Measurements from ENCODE around the gene ATG2B. TPM values are rescaled to one million over a fixed set of nuclear protein-coding genes. Genes with fewer than 3 reads are reported as not detected.
A peak's percentile ranks its signal among the peaks of the same experiment; 100 is the strongest.

ATG2B gene
- total RNA-seq, 6 experiments from 2014 or later = 13.9 to 24.4 (median 16.3) TPM

GRCh38 chr14:96263347-96264199, 99.6 kb downstream of the ATG2B start:
- no peaks in the 10 kb centered on the region for H3K36me3 ChIP-seq
- no peaks in the 10 kb centered on the region for H3K9me3 ChIP-seq
- no peak for ATAC-seq
- H3K27ac ChIP-seq = no peak overlapping the region
- no peaks in the 10 kb centered on the region for H3K27me3 ChIP-seq
- no peak for DNase-seq
- WGBS (ENCODE audit: insufficient coverage, low coverage, low lambda C conversion rate, missing lambda C conversion rate) = 77% methylated on average over 9 of the region's 20 CpGs
- intact Hi-C loops (cut with DNase I) = no loop called here
- peaks cover 0 to 5% (median 0%) of the 10 kb centered on the region in 4 donors for H3K4me1 ChIP-seq
- no peak overlapping the region for H3K4me3 ChIP-seq
- no peak for TF ChIP-seq POLR2A (IDR thresholded peaks at IDR 0.05)

DNA sequence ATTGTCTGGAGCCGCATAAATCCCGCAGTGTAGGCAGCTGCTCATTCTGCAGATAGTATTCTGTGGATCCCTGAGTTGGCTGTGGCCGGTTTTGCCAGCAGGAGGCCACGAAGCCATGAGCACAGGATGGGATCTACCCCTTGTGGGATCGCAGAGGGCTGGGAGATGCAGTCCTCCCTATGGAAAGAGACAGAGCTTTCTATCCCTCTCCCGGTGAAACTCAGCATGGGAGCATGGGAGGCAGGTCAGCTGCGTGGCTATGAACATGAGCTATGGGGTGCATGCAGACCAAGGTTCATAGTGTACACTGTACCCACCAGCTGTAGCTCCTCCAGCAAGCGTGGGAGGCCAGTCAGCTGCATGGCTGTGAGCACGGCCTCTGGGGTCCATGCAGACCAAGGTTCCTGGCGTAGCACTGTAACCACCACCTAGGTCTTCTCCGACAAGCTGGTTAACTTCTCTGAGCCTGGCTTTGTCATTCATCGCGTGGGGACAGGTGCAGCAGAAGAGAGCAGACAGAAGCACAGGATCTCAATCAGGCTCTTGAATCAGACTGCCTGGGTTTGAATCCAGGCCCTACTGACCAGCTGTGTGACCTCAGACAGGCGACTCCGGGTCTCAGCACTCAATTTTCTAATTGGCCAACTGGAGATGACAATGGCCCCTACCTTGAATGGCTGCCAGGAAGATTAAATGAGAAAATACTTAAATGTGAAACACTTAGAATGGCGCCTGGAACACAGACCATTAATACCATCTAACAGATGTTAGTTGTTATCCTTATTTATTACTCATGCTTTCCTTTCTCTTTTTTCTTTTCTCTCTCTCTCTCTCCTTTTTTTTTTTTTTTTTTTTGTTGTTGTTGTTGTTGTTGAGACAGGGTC, 101.1 kb downstream of the ATG2B start:
- Histone ChIP-seq H3K4me1 (no peaks in the 10 kb centered on the region), H3K27ac (no peak overlapping the region), H3K27me3 (no peaks in the 10 kb centered on the region), H3K4me3 (no peak overlapping the region), H3K36me3 (no peaks in the 10 kb centered on the region), H3K9me3 (no peaks in the 10 kb centered on the region)
- ATAC-seq (peak in 1 of 4 donors; percentile 28), DNase-seq (no peak)
- WGBS (ENCODE audit: insufficient coverage, low coverage, low lambda C conversion rate, missing lambda C conversion rate) = 86% methylated on average over 3 of the region's 16 CpGs
- TF ChIP-seq, protein P1, sequence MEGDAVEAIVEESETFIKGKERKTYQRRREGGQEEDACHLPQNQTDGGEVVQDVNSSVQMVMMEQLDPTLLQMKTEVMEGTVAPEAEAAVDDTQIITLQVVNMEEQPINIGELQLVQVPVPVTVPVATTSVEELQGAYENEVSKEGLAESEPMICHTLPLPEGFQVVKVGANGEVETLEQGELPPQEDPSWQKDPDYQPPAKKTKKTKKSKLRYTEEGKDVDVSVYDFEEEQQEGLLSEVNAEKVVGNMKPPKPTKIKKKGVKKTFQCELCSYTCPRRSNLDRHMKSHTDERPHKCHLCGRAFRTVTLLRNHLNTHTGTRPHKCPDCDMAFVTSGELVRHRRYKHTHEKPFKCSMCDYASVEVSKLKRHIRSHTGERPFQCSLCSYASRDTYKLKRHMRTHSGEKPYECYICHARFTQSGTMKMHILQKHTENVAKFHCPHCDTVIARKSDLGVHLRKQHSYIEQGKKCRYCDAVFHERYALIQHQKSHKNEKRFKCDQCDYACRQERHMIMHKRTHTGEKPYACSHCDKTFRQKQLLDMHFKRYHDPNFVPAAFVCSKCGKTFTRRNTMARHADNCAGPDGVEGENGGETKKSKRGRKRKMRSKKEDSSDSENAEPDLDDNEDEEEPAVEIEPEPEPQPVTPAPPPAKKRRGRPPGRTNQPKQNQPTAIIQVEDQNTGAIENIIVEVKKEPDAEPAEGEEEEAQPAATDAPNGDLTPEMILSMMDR (IDR thresholded peaks at IDR 0.05) = no peak
- TF ChIP-seq POLR2A (IDR thresholded peaks at IDR 0.05) = no peak
- intact Hi-C loops (cut with DNase I) = no loop called here

DNA sequence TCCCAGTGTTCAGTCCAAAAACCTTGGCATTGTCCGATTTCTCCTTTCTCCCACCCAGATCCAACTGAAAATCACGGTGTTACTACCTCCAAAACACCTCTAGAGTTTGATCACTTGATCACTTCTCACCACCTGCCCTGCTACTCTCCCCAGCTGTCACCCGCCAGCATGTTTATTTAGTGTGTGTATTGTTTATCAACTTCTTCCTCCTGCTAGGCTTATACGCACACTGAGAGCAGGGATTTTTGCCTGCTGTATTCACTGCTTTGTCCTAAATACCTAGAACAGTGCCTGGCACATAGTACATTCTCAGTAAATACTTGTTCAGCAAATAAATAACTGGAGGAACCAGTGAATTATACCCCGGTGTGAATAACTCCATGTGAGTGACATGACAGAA, 102.1 kb downstream of the ATG2B start:
- no peaks in the 10 kb centered on the region for H3K4me1 ChIP-seq
- H3K9me3 ChIP-seq = no peaks in the 10 kb centered on the region
- intact Hi-C loops (cut with DNase I) = no loop called here
- H3K27me3 ChIP-seq = no peaks in the 10 kb centered on the region
- DNase-seq = no peak
- no peaks in the 10 kb centered on the region for H3K36me3 ChIP-seq
- 30% methylated on average over 5 of the region's 5 CpGs for WGBS (ENCODE audit: insufficient coverage, low coverage, low lambda C conversion rate, missing lambda C conversion rate)
- ATAC-seq = peak in 1 of 4 donors; percentile 52
- no peak overlapping the region for H3K27ac ChIP-seq
- H3K4me3 ChIP-seq = no peak overlapping the region
- no peak for TF ChIP-seq POLR2A (IDR thresholded peaks at IDR 0.05)
- TF ChIP-seq, protein P1 (IDR thresholded peaks at IDR 0.05) = no peak

GRCh38 chr14:96260341-96260821, 102.8 kb downstream of the ATG2B start:
- H3K27me3 ChIP-seq = no peaks in the 10 kb centered on the region
- DNase-seq (no peak), ATAC-seq (no peak)
- H3K4me1 ChIP-seq = no peaks in the 10 kb centered on the region
- 28% methylated on average over 2 of the region's 2 CpGs for WGBS (ENCODE audit: insufficient coverage, low coverage, low lambda C conversion rate, missing lambda C conversion rate)
- no peaks in the 10 kb centered on the region for H3K9me3 ChIP-seq
- no peaks in the 10 kb centered on the region for H3K36me3 ChIP-seq
- no peak overlapping the region for H3K27ac ChIP-seq
- intact Hi-C loops (cut with DNase I) = no loop called here
- no peak overlapping the region for H3K4me3 ChIP-seq
- TF ChIP-seq POLR2A (IDR thresholded peaks at IDR 0.05) = no peak
- TF ChIP-seq, protein P1 (IDR thresholded peaks at IDR 0.05) = no peak

- Histone ChIP-seq H3K4me1 (no peaks in the 10 kb centered on the region), H3K4me3 (no peak overlapping the region), H3K36me3 (no peaks in the 10 kb centered on the region), H3K9me3 (no peaks in the 10 kb centered on the region), H3K27ac (no peak overlapping the region), H3K27me3 (no peaks in the 10 kb centered on the region)
- TF ChIP-seq, protein P1 (IDR thresholded peaks at IDR 0.05) = no peak
- no peak for TF ChIP-seq POLR2A (IDR thresholded peaks at IDR 0.05)
- DNase-seq = no peak
- intact Hi-C loops (cut with DNase I) = no loop called here
- ATAC-seq = no peak
These were observed 105.2 kb downstream of the ATG2B start for GRCh38 chr14:96257900-96258299.
